ENCODE results near the gene ASAP3. TPM values are rescaled to one million over a fixed set of nuclear protein-coding genes. Genes with fewer than 3 reads are reported as not detected.
A peak's percentile ranks its signal among the peaks of the same experiment; 100 is the strongest.

The ASAP3 gene
- total and polyA plus RNA-seq, 2 of the 4 experiments (the other 2 are of a cell fraction) = 18.6 to 18.8 TPM

GRCh38 chr1:23384312-23385058 lies 99.5 kb downstream of the ASAP3 start:
- TF ChIP-seq POLR2A (IDR thresholded peaks at IDR 0.05; ENCODE audit: low read depth, low read length) = no peak
- 0 out of 2 replicates have a peak, but pooled peaks have one; percentile 19 for TF ChIP-seq CEBPB (IDR thresholded peaks at IDR 0.05; ENCODE audit: low read depth, low read length)
- H3K18ac ChIP-seq (ENCODE audit: low read depth, low read length) = no peak overlapping the region
- no peak overlapping the region for H3K4me3 ChIP-seq (ENCODE audit: insufficient read depth, low read depth, low read length)
- POLR2A ChIA-PET (ENCODE audit: unreplicated experiment) = interaction anchor here (1.1 kb wide), 1 partner anchor 40 kb away, joined by 3 read pairs; the partner anchor contains the start of gene HNRNPR
- DNase-seq (peak; percentile 88), ATAC-seq (ENCODE audit: low read depth) (peak; percentile 92)
- H2AFZ ChIP-seq (replicated peaks; ENCODE audit: low read length, poor library complexity) = peak overlapping the region; percentile 85
- H3K27me3 ChIP-seq (ENCODE audit: control insufficient read depth, insufficient read depth, low read length) = no peaks in the 10 kb centered on the region
- dilution Hi-C loops (cut with HindIII; ENCODE audit: low sequenced_read_pairs, unreplicated experiment) = no loop called here
- H3K56ac ChIP-seq (ENCODE audit: extremely low read depth, insufficient read depth, low read length) = no peak overlapping the region
- in situ Hi-C loops (cut with MboI; ENCODE audit: low sequenced_read_pairs) = no loop called here
- H3K23ac ChIP-seq (ENCODE audit: low read depth, low read length) = no peak overlapping the region
- H4K5ac ChIP-seq (ENCODE audit: low read depth, low read length) = no peak overlapping the region; the same call in 1 of the 2 replicates
- peak overlapping the region in 1 of 2 experiments; percentile 42; a peak in 1 of 4 replicates for H4K8ac ChIP-seq (ENCODE audit: low read depth in 2 of 2, low read length in 2 of 2)
- intact Hi-C loops (cut with micrococcal nuclease) = no loop called here
- peaks cover 17% of the 10 kb centered on the region for H3K9me1 ChIP-seq (ENCODE audit: insufficient read depth, low read length)
- H2BK20ac ChIP-seq (ENCODE audit: low read depth, low read length) = peak overlapping the region; percentile 48; the same call in 1 of the 2 replicates
- H2AK9ac ChIP-seq (replicated peaks; ENCODE audit: low read depth, low read length, poor library complexity) = peak overlapping the region; percentile 73
- H3K4me2 ChIP-seq (ENCODE audit: low read depth, low read length) = no peak overlapping the region
- H4K20me1 ChIP-seq (ENCODE audit: insufficient read depth, low read length) = no peaks in the 10 kb centered on the region
- H2BK15ac ChIP-seq (ENCODE audit: low read depth, low read length) = no peak overlapping the region
- H3K4me1 ChIP-seq (ENCODE audit: control insufficient read depth, insufficient read depth, low read length) = peaks cover 6% of the 10 kb centered on the region
- H4K91ac ChIP-seq (ENCODE audit: insufficient read depth, low read depth, low read length) = no peak overlapping the region
- peak overlapping the region; percentile 35 for H2AK5ac ChIP-seq (ENCODE audit: low read depth, low read length)
- no peaks in the 10 kb centered on the region for H3K79me1 ChIP-seq (ENCODE audit: low read depth in 1 of 2, low read length in 2 of 2)
- H3K4ac ChIP-seq (ENCODE audit: low read depth, low read length) = peak overlapping the region; percentile 33; the same call in 1 of the 2 replicates
- WGBS, 2 experiments (ENCODE audit: extremely low coverage in 2 of 2, insufficient read length in 1 of 2) = 93% methylated on average over 3 of the region's 11 CpGs; no CpG with 5 or more reads in 1 of the 2 experiments
- H3K9ac ChIP-seq (ENCODE audit: low read depth, low read length) = peak overlapping the region; percentile 4; the same call in 1 of the 2 replicates
- peak overlapping the region; percentile 25; the same call in 1 of the 2 replicates for H2BK120ac ChIP-seq (ENCODE audit: low read depth, low read length)
- H3K14ac ChIP-seq (replicated peaks; ENCODE audit: low read depth, low read length) = peak overlapping the region; percentile 51
- CTCF ChIA-PET = interaction anchor here (0.6 kb wide), 1 partner anchor 225 kb away, joined by 3 read pairs; no protein-coding TSS in a partner anchor
- no peak overlapping the region for H3K27ac ChIP-seq (ENCODE audit: insufficient read depth, low read length)
- 0 out of 2 replicates have a peak, but pooled peaks cover 4% of the 10 kb centered on the region for H3K9me3 ChIP-seq (ENCODE audit: control insufficient read depth, insufficient read depth, low read length)
- peak overlapping the region; percentile 63 for H2BK5ac ChIP-seq (ENCODE audit: low read depth, low read length, poor library complexity, severe bottlenecking)
- H3K36me3 ChIP-seq (ENCODE audit: control insufficient read depth, insufficient read depth, low read length) = peaks cover 2% of the 10 kb centered on the region; the same call in 1 of the 2 replicates
- no TSS peak for BruUV-seq (replicated peaks)
